GM18499 (cell line): ENCODE results near the gene TANGO6.
"Not testable (repeated sequence)": the region's sequence is repeated elsewhere in the genome, so short reads cannot be mapped to it uniquely, and the experiment has no call there.

Source experiments
- ATAC-seq: cut with Tn5 transposase; IDR thresholded peaks from one replicate; pipeline ENCODE4 v1.9.1; 2021; ENCODE audit warnings: moderate number of reproducible peaks; ENCODE audit not compliant: insufficient read depth, unreplicated experiment

The TANGO6 gene

GRCh38 chr16:68843482-68844210 is at the start of gene TANGO6:
Gene TANGO6 (plus strand): TSS chr16:68843531. CDS start chr16:68843618, 87 bp downstream.
- peak; percentile 44 for ATAC-seq

GRCh38 chr16:68798398-68798797 is 44.9 kb upstream of the TANGO6 start:
- no peak for ATAC-seq

GRCh38 chr16:68800257-68800875 is 43.0 kb upstream of the TANGO6 start:
- ATAC-seq, result no peak

GRCh38 chr16:68802190-68802589 is 41.1 kb upstream of the TANGO6 start:
- no peak for ATAC-seq

GRCh38 chr16:68806422-68806821 is 36.9 kb upstream of the TANGO6 start:
- ATAC-seq, result no peak

- ATAC-seq, result no peak
Observed at GRCh38 chr16:68806981-68807380, 36.4 kb upstream of the TANGO6 start.

- no peak for ATAC-seq
Observed at GRCh38 chr16:68814516-68814915, 28.8 kb upstream of the TANGO6 start.

GRCh38 chr16:68823401-68824135 is 19.8 kb upstream of the TANGO6 start:
- ATAC-seq, result no peak

- no peak for ATAC-seq
Observed at GRCh38 chr16:68825427-68825826, 17.9 kb upstream of the TANGO6 start.

GRCh38 chr16:68826652-68827051 is 16.7 kb upstream of the TANGO6 start:
- ATAC-seq, result no peak

- no peak for ATAC-seq
Observed at GRCh38 chr16:68833251-68833650, 10.1 kb upstream of the TANGO6 start.

GRCh38 chr16:68834550-68834949 is 8.8 kb upstream of the TANGO6 start:
- no peak for ATAC-seq

- no peak for ATAC-seq
Observed at GRCh38 chr16:68835970-68836369, 7.4 kb upstream of the TANGO6 start.

GRCh38 chr16:68839831-68840230 is 3.5 kb upstream of the TANGO6 start:
- ATAC-seq, result no peak

GRCh38 chr16:68842964-68843481 is 308 bp upstream of the TANGO6 start:
- ATAC-seq, result not testable (repeated sequence)

GRCh38 chr16:68844211-68844564 is 857 bp downstream of the TANGO6 start:
- no peak for ATAC-seq

GRCh38 chr16:68848786-68849185 is 5.5 kb downstream of the TANGO6 start:
- ATAC-seq, result no peak

- no peak for ATAC-seq
Observed at GRCh38 chr16:68850481-68850880, 7.2 kb downstream of the TANGO6 start.

GRCh38 chr16:68851601-68852000 is 8.3 kb downstream of the TANGO6 start:
- no peak for ATAC-seq

GRCh38 chr16:68857479-68857878 is 14.1 kb downstream of the TANGO6 start:
- no peak for ATAC-seq

- ATAC-seq, result no peak
Observed at GRCh38 chr16:68859828-68860227, 16.5 kb downstream of the TANGO6 start.
